Measurements from ENCODE around the gene TMPRSS7.

DNA sequence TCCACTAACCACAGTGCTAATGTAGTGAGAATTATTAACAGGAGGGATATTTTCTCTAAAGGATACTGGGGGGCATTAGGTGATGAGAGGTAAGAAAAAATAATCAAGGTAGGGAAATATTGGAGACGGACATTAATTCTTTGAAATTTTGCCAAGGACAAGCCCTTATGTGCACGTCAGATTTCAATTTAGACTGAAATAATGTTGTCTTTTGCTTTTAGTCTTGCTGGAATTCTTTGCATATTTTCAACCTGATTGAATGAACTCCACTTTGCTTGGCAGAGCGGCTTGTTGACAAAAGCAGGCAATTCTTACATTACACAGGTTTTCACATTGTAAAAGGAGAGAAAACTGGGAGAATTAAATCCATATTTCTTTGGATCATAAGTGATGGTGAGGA is 26.6 kb downstream of the TMPRSS7 start:
- TF ChIP-seq, protein P1, sequence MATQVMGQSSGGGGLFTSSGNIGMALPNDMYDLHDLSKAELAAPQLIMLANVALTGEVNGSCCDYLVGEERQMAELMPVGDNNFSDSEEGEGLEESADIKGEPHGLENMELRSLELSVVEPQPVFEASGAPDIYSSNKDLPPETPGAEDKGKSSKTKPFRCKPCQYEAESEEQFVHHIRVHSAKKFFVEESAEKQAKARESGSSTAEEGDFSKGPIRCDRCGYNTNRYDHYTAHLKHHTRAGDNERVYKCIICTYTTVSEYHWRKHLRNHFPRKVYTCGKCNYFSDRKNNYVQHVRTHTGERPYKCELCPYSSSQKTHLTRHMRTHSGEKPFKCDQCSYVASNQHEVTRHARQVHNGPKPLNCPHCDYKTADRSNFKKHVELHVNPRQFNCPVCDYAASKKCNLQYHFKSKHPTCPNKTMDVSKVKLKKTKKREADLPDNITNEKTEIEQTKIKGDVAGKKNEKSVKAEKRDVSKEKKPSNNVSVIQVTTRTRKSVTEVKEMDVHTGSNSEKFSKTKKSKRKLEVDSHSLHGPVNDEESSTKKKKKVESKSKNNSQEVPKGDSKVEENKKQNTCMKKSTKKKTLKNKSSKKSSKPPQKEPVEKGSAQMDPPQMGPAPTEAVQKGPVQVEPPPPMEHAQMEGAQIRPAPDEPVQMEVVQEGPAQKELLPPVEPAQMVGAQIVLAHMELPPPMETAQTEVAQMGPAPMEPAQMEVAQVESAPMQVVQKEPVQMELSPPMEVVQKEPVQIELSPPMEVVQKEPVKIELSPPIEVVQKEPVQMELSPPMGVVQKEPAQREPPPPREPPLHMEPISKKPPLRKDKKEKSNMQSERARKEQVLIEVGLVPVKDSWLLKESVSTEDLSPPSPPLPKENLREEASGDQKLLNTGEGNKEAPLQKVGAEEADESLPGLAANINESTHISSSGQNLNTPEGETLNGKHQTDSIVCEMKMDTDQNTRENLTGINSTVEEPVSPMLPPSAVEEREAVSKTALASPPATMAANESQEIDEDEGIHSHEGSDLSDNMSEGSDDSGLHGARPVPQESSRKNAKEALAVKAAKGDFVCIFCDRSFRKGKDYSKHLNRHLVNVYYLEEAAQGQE (IDR thresholded peaks at IDR 0.05; ENCODE audit: borderline replicate concordance): no peak
- TF ChIP-seq POLR2AphosphoS5 (IDR thresholded peaks at IDR 0.05) (no peak), EP300 (conservative IDR thresholded peaks at IDR 0.05; ENCODE audit: poor library complexity, severe bottlenecking) (no peak), EZH2 (IDR thresholded peaks at IDR 0.05; ENCODE audit: borderline replicate concordance, insufficient read depth, low read length, poor library complexity, severe bottlenecking) (no peak), RAD21 (conservative IDR thresholded peaks at IDR 0.05) (no peak), MXI1 (conservative IDR thresholded peaks at IDR 0.05; ENCODE audit: poor library complexity, severe bottlenecking) (no peak), TAF1 (IDR thresholded peaks at IDR 0.05; ENCODE audit: low read depth) (no peak), SMC3 (conservative IDR thresholded peaks at IDR 0.05; ENCODE audit: poor library complexity) (no peak)
- TF ChIP-seq, protein P2, sequence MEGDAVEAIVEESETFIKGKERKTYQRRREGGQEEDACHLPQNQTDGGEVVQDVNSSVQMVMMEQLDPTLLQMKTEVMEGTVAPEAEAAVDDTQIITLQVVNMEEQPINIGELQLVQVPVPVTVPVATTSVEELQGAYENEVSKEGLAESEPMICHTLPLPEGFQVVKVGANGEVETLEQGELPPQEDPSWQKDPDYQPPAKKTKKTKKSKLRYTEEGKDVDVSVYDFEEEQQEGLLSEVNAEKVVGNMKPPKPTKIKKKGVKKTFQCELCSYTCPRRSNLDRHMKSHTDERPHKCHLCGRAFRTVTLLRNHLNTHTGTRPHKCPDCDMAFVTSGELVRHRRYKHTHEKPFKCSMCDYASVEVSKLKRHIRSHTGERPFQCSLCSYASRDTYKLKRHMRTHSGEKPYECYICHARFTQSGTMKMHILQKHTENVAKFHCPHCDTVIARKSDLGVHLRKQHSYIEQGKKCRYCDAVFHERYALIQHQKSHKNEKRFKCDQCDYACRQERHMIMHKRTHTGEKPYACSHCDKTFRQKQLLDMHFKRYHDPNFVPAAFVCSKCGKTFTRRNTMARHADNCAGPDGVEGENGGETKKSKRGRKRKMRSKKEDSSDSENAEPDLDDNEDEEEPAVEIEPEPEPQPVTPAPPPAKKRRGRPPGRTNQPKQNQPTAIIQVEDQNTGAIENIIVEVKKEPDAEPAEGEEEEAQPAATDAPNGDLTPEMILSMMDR (IDR thresholded peaks at IDR 0.05; ENCODE audit: poor library complexity, severe bottlenecking): no peak
